A549 treated with RU486 at 1 μM for 4 hours (cell line): ENCODE data around the gene RYR1. TPM values are rescaled to one million over a fixed set of nuclear protein-coding genes. Genes with fewer than 3 reads are reported as not detected.

Source experiments
- total RNA-seq: library from RNA; stranded (reverse); fragments of 200-300 nt; extraction: Qiagen RNA extraction; gene quantifications from 5 replicates; pipeline ENCODE4 v1.2.3, GENCODE V29; 2022; ENCODE audit warnings: low read depth

The RYR1 gene
- total RNA-seq, result 4.0 to 6.1 TPM (median 5.0 TPM) in 5 replicates

DNA sequence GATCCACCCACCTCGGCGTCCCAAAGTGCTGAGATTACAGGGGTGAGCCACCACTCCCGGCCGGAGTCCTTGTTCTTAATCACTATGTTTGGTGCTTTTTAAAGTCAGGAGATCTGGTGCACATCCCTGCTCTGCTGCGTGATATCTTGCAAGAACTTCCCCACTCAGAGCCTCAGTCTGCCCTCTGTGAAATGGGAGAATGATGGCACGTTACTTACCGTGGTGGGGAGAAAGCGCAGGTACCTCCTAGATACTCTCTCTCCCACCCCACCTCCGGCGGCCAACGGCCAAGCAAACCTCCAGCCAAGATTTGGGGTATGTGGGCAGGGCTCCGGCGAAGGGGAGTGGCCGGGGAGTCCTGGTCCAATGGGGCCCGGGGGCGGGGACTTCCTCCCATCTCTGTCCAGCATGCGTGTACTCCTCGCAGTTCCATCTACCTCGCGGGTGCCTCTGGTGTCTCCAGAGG is at the start of gene RYR1:
Gene RYR1 (plus strand): TSS at position 424 of the 466 bp plus-strand sequence. CDS start 139 bp downstream, outside the sequence.

GRCh38 chr19:38387550-38388348 is 45.7 kb upstream of the RYR1 start, which contains the start of gene GGN:
Gene GGN, minus strand, starts transcription at chr19:38388034. Its CDS starts 773 bp downstream, at chr19:38387261.

DNA sequence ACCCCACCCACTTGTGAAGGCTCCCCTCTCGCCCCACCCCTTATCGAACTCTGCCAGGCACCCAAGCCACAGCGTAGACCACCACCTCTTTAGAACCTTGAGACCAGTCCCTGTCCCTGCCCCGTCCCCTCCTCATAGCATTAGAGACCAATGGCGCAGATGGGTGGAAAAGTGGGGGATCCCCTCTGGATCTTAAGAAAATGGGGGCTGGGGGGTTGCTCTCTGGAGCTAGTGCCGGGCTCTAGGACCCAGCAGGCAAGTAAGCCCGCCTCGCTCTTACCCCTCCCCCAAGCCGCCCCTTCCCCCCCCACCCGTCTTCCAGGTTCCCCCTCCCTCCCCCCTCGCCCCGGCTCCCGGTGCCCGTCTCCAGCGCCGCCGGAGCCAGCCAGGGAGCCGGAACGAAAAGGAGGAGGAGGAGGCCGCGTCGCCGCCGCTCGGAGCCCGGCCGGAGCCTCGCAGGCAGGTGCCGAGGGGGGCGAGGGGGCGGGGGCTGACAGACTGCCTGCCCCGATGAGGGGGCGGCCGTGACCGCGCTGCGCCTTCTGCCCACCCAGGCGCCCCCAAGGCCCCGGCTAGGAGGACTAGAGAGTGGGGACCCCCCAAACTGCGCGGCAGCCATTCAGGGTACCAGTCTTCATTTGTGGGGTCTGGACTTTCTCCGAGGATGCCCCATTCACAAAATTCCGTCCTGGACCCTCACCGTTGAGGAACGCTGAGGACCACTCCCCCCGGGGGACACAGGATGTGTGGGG is 45.0 kb upstream of the RYR1 start, which contains the start of gene SPRED3:
Gene SPRED3 (plus strand): TSS at position 349 of the 752 bp plus-strand sequence. CDS start 1,606 bp downstream, outside the sequence.

DNA sequence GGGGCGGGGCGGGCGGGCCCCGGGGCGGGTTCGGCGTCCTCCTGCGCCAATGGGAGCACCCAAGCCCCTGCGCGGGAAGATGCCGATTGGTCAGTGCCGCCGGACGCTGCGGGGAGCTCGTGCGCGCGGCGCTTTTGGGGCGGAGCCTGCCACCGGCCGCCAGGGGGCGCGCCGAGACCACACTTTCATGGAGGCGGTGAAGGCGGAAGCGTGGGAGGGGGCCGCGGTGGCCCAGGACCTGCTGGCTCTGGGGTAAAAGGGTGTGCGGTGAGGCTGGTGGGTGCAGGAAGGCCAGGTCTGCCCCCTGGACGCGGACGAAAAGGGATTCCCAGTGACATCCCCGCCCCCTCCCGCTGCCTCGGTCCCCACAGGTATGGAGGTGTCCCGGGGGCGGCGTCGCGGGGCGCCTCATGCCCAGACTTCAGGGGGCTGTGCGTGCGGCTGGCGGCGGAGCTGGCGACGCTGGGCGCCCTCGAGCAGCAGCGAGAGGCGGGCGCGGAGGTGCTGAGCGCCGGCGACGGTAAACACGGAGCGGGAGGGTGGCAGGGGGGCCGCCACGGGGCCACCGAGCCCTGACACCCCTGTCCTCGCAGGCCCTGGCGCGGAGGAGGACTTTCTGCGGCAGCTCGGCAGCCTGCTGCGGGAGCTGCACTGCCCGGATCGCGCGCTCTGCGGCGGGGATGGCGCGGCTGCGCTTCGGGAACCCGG is 30.4 kb upstream of the RYR1 start, which contains the start of gene FAM98C:
Gene FAM98C (plus strand): TSS at position 127 of the 708 bp plus-strand sequence. CDS start 61 bp downstream, at position 188.

GRCh38 chr19:38425810-38426466 is 7.6 kb upstream of the RYR1 start, which contains the start of gene RASGRP4:
Gene RASGRP4, minus strand, starts transcription at chr19:38426219. Its CDS starts 128 bp downstream, at chr19:38426091.

DNA sequence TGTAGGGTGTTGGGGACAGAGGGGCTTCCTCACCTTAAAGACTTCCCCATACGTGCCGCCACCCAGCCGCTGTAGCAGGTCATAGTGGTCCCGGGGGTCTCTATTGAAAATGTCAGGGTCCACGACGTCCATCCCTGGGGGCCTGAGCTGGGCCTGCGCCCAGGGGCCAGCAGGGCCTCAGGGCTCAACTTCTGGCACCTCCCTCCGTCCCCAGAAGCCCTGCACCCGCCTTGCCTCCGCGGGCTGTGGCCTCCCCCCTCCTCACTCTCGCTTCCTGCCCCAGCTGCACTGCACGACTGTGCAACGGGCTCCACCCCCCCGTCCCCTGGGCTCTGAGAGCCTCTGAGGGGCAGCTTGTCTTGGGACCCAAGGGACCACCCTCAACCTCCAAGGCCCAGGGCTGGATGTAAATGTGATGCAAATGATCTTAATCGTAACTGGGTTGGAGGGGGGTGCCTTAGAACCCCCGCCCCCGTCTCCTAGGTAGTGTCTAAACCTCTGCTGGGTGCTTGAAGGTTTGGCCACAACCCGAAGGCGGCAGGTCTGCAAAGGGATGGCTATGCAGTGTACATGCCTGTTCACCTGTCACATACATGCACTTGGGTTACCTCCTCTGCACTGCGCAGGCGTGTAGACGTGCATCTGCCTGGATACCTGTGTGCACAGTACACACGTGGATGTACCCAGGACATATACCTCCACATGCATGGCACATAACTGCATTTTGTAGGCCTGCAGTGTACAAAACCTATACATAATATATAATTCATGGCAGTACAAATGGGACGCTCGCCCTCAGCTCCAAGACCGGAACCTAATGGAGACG is 184.5 kb downstream of the RYR1 start, which contains the start of gene MAP4K1:
Gene MAP4K1 (minus strand): TSS at position 190 of the 826 bp plus-strand sequence. CDS start 58 bp downstream, at position 132.

DNA sequence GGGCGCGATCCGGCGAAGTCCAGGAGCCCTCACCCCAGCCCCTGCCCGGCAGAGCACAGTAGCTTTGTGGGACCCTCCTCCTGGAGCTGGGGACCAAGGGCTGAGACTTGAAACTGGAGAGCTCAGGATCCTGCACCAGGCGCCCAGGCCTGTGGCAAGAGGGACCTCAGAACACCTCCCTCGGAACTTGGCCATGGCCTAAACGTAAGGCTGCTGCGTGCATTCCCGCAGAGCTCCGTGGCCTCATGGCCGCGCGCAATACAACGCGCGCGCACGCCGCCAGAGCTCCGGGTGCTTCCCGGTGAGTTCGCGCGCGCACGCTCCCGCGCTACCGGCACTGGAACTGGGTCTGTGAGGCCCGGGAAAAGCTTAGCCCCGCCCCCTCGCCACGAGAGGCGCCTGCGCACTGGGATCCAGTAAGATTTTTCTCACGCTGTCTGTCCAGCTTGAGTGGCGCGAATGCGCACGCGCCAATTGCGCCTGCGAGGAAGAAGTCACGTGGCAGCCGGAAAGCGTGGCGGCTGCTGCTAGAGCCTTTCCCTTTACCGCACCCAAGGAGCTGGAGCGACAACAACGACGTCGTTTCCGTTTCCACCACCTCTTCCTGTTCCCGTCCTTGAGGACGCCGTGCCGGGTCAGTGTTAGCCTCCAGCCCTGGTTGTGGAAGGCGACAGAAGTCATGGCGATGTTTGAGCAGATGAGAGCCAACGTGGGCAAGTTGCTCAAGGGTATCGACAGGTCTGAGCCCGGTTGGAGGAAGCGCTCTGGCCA is 185.3 kb downstream of the RYR1 start, which contains the start of gene EIF3K:
Gene EIF3K (plus strand): TSS at position 599 of the 771 bp plus-strand sequence. CDS start 81 bp downstream, at position 680.

Other genes with a start within 250 kb of the RYR1 start
- gene DPF1, start 209.5 kb upstream of the RYR1 start, total RNA-seq, result 3.0 to 4.4 TPM (median 3.6 TPM) in 5 replicates
- gene PPP1R14A, start 177.3 kb upstream of the RYR1 start, total RNA-seq, result 107 to 158 TPM (median 132 TPM) in 5 replicates
- 262 to 412 TPM (median 361 TPM) in 5 replicates for gene SPINT2, start 169.1 kb upstream of the RYR1 start, total RNA-seq
- gene C19orf33, start 129.4 kb upstream of the RYR1 start, total RNA-seq, result 617 to 825 TPM (median 744 TPM) in 5 replicates
- 89.6 to 134 TPM (median 124 TPM) in 5 replicates for gene YIF1B, start 117.7 kb upstream of the RYR1 start, total RNA-seq
- gene KCNK6, start 113.8 kb upstream of the RYR1 start, total RNA-seq, result 4.3 to 6.0 TPM (median 5.1 TPM) in 5 replicates
- 0.99 to 1.7 TPM (median 1.4 TPM) in 5 replicates for gene CATSPERG, start 97.9 kb upstream of the RYR1 start, total RNA-seq
- 470 to 589 TPM (median 496 TPM) in 5 replicates for gene PSMD8, start 59.1 kb upstream of the RYR1 start, total RNA-seq
- 0.11 to 0.75 TPM (median 0.47 TPM) in 5 replicates for gene GGN, start 45.7 kb upstream of the RYR1 start, total RNA-seq
- 1.9 to 4.0 TPM (median 3.4 TPM) in 5 replicates for gene SPRED3, start 45.0 kb upstream of the RYR1 start, total RNA-seq
- 16.8 to 31.3 TPM (median 25.6 TPM) in 5 replicates for gene FAM98C, start 30.6 kb upstream of the RYR1 start, total RNA-seq
- 0.09 TPM in 1 of 5 replicates, not detected in the others for gene RASGRP4, start 7.5 kb upstream of the RYR1 start, total RNA-seq
- gene MAP4K1, start 184.3 kb downstream of the RYR1 start, total RNA-seq, result 0.27 to 1.4 TPM (median 0.70 TPM) in 5 replicates
- 692 to 886 TPM (median 749 TPM) in 5 replicates for gene EIF3K, start 185.5 kb downstream of the RYR1 start, total RNA-seq
- gene ACTN4, start 214.0 kb downstream of the RYR1 start, total RNA-seq, result 858 to 1,250 TPM (median 1,162 TPM) in 5 replicates